Loucy (cell line): ENCODE results near the gene EIF2S3.

Source experiments
- CTCF ChIP-seq: fragments of 200-600 bp; sonication (generic); conservative IDR thresholded peaks from 2 replicates; pipeline ENCODE4 v1.5.1; 2014; ENCODE audit warnings: mild to moderate bottlenecking, antibody characterized with exemption, low read length
- EZH2phosphoT487 ChIP-seq: fragments of 200-600 bp; IDR thresholded peaks from 2 replicates; pipeline ENCODE4 v1.6.1; 2018; ENCODE audit warnings: antibody characterized with exemption, mild to moderate bottlenecking, moderate library complexity, borderline replicate concordance

- TF ChIP-seq CTCF: no peak
- no peak for TF ChIP-seq EZH2phosphoT487
Measured at GRCh38 chrX:24080704-24081103, 25.9 kb downstream of the EIF2S3 start.
